Right lobe of liver (tissue), 4 donors: ENCODE measurements around the gene EEIG2.

Experiments used
- CTCF ChIP-seq, 4 donors: fragments of 200-600 bp in 3 of 4; fragments of 450-650 bp in 1 of 4; IDR thresholded peaks; one replicate each; pipeline versions ENCODE4 v1.5.1 to v1.8.0; 2016 to 2022; ENCODE audit warnings: antibody characterized with exemption in 4 of 4, mild to moderate bottlenecking in 2 of 4
- POLR2A ChIP-seq: fragments of 450-650 bp; IDR thresholded peaks from one replicate; pipeline ENCODE4 v1.6.1; 2017; ENCODE audit warnings: antibody characterized with exemption, mild to moderate bottlenecking
- donor health status: DM: no; HTN: no; CAD: no.
- donor health status: DM: no; HTN: no; CAD: no.
- donor health status: DM: no; HTN: yes; CAD: no.

DNA sequence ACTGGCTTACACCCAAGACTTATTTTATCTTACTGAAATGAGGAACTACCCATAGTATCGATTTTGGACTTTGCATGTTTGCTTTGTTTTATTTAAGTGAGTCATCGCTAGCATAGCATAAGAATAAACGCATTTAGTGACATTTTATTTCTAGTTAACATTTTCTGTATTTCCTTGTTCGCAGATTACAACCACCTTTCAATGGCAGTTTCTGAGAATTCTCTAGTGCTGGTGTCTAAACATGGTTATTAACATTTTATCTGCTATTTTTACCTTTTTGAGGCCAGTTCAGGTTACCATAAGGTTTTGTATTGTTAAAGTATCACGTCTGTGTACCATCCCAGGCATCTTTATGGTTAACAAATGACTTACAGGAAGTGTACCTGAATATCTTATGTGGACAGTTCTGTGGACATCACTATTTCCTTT is 24.5 kb downstream of the EEIG2 start:
- TF ChIP-seq CTCF (IDR thresholded peaks at IDR 0.05) (no peak), POLR2A (no peak)
